Measurements from ENCODE around the gene EXTL1.

Gene EXTL1

DNA sequence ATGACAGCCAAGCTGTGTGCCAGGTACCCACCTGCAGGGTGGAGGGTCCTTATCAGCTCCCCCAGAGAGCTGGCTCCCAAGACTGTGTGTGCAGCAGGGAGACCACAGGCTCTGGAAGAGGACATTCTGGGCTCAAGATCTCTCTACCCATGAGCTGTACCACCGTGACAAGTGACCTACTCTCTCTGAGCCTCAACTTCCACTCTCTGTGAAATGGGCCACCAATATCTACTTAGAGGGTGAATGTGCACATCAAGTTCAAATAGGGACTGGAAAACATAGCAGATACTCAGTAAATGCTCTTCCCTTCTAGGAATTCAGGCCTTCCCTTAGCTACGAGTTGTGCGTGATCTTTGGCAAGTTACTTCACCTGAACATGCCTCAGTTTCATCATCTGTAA is 22.8 kb downstream of the EXTL1 start:
- Histone ChIP-seq H3K79me2 (ENCODE audit: insufficient read depth, low read length) (no peaks in the 10 kb centered on the region), H3K9me3 (ENCODE audit: insufficient read depth, low read length) (no peaks in the 10 kb centered on the region), H3K4me3 (ENCODE audit: insufficient read depth, low read length, poor library complexity, severe bottlenecking) (no peak overlapping the region), H3K27ac (ENCODE audit: low read depth, low read length) (no peak overlapping the region), H3K9me2 (replicated peaks; ENCODE audit: insufficient read depth, low read length) (no peaks in the 10 kb centered on the region), H3K4me2 (ENCODE audit: low read depth, low read length, poor library complexity, severe bottlenecking) (no peak overlapping the region), H4K20me1 (ENCODE audit: low read depth, low read length) (no peaks in the 10 kb centered on the region), H3F3A (ENCODE audit: insufficient read depth) (no peaks in the 10 kb centered on the region), H3K27me3 (ENCODE audit: low read length) (no peaks in the 10 kb centered on the region), H2AFZ (ENCODE audit: low read depth, low read length, severe bottlenecking) (no peak overlapping the region), H3K9ac (ENCODE audit: low read length) (no peak overlapping the region), H3K36me3 (ENCODE audit: low read length) (no peaks in the 10 kb centered on the region)
- no peak for TF ChIP-seq EZH2phosphoT487 (conservative IDR thresholded peaks at IDR 0.05; ENCODE audit: low read length)
- TF ChIP-seq, protein P1, sequence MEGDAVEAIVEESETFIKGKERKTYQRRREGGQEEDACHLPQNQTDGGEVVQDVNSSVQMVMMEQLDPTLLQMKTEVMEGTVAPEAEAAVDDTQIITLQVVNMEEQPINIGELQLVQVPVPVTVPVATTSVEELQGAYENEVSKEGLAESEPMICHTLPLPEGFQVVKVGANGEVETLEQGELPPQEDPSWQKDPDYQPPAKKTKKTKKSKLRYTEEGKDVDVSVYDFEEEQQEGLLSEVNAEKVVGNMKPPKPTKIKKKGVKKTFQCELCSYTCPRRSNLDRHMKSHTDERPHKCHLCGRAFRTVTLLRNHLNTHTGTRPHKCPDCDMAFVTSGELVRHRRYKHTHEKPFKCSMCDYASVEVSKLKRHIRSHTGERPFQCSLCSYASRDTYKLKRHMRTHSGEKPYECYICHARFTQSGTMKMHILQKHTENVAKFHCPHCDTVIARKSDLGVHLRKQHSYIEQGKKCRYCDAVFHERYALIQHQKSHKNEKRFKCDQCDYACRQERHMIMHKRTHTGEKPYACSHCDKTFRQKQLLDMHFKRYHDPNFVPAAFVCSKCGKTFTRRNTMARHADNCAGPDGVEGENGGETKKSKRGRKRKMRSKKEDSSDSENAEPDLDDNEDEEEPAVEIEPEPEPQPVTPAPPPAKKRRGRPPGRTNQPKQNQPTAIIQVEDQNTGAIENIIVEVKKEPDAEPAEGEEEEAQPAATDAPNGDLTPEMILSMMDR (IDR thresholded peaks at IDR 0.05; ENCODE audit: insufficient read depth, low read length, poor library complexity, severe bottlenecking): no peak

DNA sequence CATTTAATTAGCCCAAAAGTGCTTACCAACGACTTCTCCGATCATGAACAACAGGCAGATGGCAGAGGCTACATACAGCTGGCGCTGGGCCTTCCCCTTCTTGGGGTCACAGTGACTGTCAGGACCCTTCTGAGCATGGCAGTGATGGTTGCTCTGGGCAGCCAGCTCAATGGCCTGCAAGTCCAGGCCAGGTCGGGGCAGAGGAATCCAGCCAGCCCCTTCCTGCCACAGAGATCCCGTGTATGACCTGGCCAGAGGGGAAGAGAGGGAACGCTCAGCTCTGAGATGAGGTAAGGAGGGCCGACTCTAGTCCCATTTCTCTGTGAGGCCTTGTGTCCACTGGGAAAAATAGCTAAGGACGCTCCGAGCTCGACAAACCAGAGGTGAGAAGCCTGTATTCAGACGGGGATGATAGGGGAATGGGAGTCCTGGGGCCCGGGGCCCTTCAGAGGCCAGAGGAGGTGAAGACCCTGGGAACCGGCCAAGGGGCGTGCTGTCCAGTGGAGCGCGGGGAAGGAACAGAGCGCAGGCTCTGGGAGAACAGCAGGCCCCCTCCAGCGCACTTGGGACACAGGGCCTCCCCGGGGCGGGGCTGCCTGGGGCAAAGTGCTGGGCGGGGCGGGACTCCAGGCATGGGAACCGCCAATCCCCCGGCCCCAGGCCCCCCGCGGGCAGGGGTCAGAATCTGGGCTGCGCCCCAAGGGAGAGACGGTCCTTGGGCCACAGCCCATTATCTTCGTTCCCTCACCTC is 23.6 kb downstream of the EXTL1 start:
- Histone ChIP-seq H4K20me1 (ENCODE audit: low read depth, low read length) (no peaks in the 10 kb centered on the region), H2AFZ (ENCODE audit: low read depth, low read length, severe bottlenecking) (no peak overlapping the region), H3K4me3 (ENCODE audit: insufficient read depth, low read length, poor library complexity, severe bottlenecking) (no peak overlapping the region), H3K27me3 (ENCODE audit: low read length) (no peaks in the 10 kb centered on the region), H3K9me2 (replicated peaks; ENCODE audit: insufficient read depth, low read length) (no peaks in the 10 kb centered on the region), H3K36me3 (ENCODE audit: low read length) (no peaks in the 10 kb centered on the region), H3K27ac (ENCODE audit: low read depth, low read length) (no peak overlapping the region), H3K4me2 (ENCODE audit: low read depth, low read length, poor library complexity, severe bottlenecking) (no peak overlapping the region), H3F3A (ENCODE audit: insufficient read depth) (no peaks in the 10 kb centered on the region), H3K9me3 (ENCODE audit: insufficient read depth, low read length) (no peaks in the 10 kb centered on the region), H3K79me2 (ENCODE audit: insufficient read depth, low read length) (no peaks in the 10 kb centered on the region), H3K9ac (ENCODE audit: low read length) (no peak overlapping the region)
- TF ChIP-seq, protein P1 (IDR thresholded peaks at IDR 0.05; ENCODE audit: insufficient read depth, low read length, poor library complexity, severe bottlenecking): no peak
- TF ChIP-seq EZH2phosphoT487 (conservative IDR thresholded peaks at IDR 0.05; ENCODE audit: low read length): no peak

DNA sequence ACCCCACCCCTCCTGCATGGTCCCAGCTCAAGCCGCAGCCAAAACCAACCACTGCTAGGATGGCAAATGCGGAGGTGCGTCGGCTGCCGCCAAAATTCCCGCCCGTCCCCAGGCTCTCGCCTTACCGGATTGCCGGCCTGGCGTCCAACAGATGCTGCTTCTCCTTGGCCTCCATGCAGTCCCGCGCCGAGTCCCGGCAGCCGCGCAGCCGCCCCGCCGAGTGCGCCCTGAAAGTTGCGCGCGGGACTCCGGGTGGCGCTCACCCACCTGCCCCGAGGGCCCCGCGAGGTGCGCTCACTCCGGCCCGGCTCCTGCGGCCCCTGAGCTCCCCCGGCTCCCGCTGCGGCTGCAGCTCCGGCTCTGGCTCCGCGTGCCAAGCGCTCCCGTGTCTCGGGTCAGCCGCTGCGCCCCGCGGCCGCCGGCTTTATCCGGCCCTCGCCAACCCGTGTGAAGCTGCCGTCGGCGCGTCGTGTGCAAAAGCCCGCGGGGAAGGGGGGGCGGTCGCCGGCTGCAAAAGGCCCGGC is 24.2 kb downstream of the EXTL1 start, which contains the start of gene SLC30A2:
SLC30A2 (minus strand) TSS at position 397 of the 524 bp plus-strand sequence; CDS start at position 175, 222 bp downstream.
- Histone ChIP-seq H3K9me3 (ENCODE audit: insufficient read depth, low read length) (no peaks in the 10 kb centered on the region), H3K27me3 (ENCODE audit: low read length) (no peaks in the 10 kb centered on the region), H3K27ac (ENCODE audit: low read depth, low read length) (no peak within 1 kb of the TSS), H3F3A (ENCODE audit: insufficient read depth) (no peaks in the 10 kb centered on the region), H2AFZ (ENCODE audit: low read depth, low read length, severe bottlenecking) (no peak within 1 kb of the TSS), H3K4me2 (ENCODE audit: low read depth, low read length, poor library complexity, severe bottlenecking) (no peak within 1 kb of the TSS), H4K20me1 (ENCODE audit: low read depth, low read length) (no peaks in the 10 kb centered on the region), H3K4me3 (ENCODE audit: insufficient read depth, low read length, poor library complexity, severe bottlenecking) (no peak within 1 kb of the TSS), H3K79me2 (ENCODE audit: insufficient read depth, low read length) (no peaks in the 10 kb centered on the region), H3K9ac (ENCODE audit: low read length) (no peak within 1 kb of the TSS), H3K36me3 (ENCODE audit: low read length) (no peaks in the 10 kb centered on the region), H3K9me2 (replicated peaks; ENCODE audit: insufficient read depth, low read length) (no peaks in the 10 kb centered on the region)
- TF ChIP-seq EZH2phosphoT487 (conservative IDR thresholded peaks at IDR 0.05; ENCODE audit: low read length): no peak
- TF ChIP-seq, protein P1 (IDR thresholded peaks at IDR 0.05; ENCODE audit: insufficient read depth, low read length, poor library complexity, severe bottlenecking): no peak

Measured in SU-DHL-6 (cell line).